GM19099 (cell line): Measurements from ENCODE around the gene AURKAIP1.

ENCODE experiments used
- POLR2A ChIP-seq: IDR thresholded peaks from 3 replicates; pipeline ENCODE4 v1.6.1; 2011; ENCODE audit warnings: low read depth; ENCODE audit not compliant: insufficient read length; ENCODE audit errors: extremely low read depth

The AURKAIP1 gene

GRCh38 chr1:1357871-1358432, 17.1 kb downstream of the AURKAIP1 start:
- TF ChIP-seq POLR2A, result no peak

GRCh38 chr1:1356796-1357401, 18.1 kb downstream of the AURKAIP1 start:
- TF ChIP-seq POLR2A, result no peak

- no peak for TF ChIP-seq POLR2A
These were observed 18.7 kb downstream of the AURKAIP1 start for GRCh38 chr1:1356166-1356795.

- TF ChIP-seq POLR2A, result no peak
These were observed 19.6 kb downstream of the AURKAIP1 start for GRCh38 chr1:1355416-1355815.

GRCh38 chr1:1354271-1355247, 20.4 kb downstream of the AURKAIP1 start:
- no peak for TF ChIP-seq POLR2A

- TF ChIP-seq POLR2A, result no peak
These were observed 21.4 kb downstream of the AURKAIP1 start for GRCh38 chr1:1353389-1354151.

GRCh38 chr1:1352786-1353388, 22.1 kb downstream of the AURKAIP1 start:
- TF ChIP-seq POLR2A, result no peak

GRCh38 chr1:1351511-1352427, 23.2 kb downstream of the AURKAIP1 start:
- no peak for TF ChIP-seq POLR2A

- peak; percentile 86 for TF ChIP-seq POLR2A
These were observed 25.6 kb downstream of the AURKAIP1 start, which contains the start of gene DVL1 for GRCh38 chr1:1349256-1350012. TSS of gene DVL1 (minus strand) at chr1:1349418. CDS start at chr1:1349065, 353 bp downstream.

GRCh38 chr1:1348420-1349255, 26.4 kb downstream of the AURKAIP1 start:
- no peak for TF ChIP-seq POLR2A

- no peak for TF ChIP-seq POLR2A
These were observed 27.2 kb downstream of the AURKAIP1 start for GRCh38 chr1:1347663-1348419.
